GDM1 (cell line): Measurements from ENCODE around the gene A4GNT.
A peak's percentile ranks its signal among the peaks of the same experiment; 100 is the strongest.
"Not testable (repeated sequence)": the region's sequence is repeated elsewhere in the genome, so short reads cannot be mapped to it uniquely, and the experiment has no call there.

Experiments used
- DNase-seq: peaks from one replicate; lab custom pipeline; 2025; lab: John Stamatoyannopoulos, UW

Gene A4GNT

GRCh38 chr3:138132239-138132638 lies at the start of gene A4GNT:
Gene A4GNT, minus strand, starts transcription at chr3:138132390. Its CDS starts 1,134 bp downstream, at chr3:138131256.
- no peak for DNase-seq

DNA sequence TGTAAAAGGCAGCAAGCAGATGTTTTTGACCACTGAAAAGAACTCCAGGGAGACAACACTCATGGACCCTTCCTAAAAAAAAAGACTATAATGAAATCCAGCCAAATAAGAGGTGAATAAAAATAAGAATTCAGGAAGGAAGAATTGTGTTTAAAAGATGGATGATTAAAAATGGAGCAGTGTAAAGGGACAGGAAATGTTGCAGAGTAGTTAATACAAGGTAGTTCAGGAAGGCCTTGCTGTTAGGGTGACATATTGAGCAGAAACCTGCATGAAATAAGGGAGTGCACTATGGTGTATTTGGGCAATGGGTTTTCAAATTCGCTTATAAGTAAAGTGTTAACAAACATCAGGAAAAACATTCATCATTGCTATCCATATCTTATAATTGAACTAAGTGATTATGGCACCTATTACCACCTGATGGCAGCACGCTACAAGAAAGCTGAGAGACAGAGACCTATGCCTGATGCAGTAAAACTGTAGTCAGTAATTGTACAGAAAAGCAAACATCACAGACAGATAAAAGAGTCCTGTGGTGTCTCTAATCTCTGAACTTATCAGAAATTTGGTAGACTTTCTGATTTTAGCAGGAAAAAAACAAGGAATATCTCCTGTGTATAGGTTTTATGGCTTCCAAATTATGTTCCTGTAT lies 48.3 kb upstream of the A4GNT start:
- peak; percentile 12 for DNase-seq

- DNase-seq: peak; percentile 68
These were observed 42.4 kb upstream of the A4GNT start, which contains the start of gene DBR1 for GRCh38 chr3:138174421-138175131. Gene DBR1, minus strand, starts transcription at chr3:138174921. Its CDS starts 126 bp downstream, at chr3:138174795.

DNA sequence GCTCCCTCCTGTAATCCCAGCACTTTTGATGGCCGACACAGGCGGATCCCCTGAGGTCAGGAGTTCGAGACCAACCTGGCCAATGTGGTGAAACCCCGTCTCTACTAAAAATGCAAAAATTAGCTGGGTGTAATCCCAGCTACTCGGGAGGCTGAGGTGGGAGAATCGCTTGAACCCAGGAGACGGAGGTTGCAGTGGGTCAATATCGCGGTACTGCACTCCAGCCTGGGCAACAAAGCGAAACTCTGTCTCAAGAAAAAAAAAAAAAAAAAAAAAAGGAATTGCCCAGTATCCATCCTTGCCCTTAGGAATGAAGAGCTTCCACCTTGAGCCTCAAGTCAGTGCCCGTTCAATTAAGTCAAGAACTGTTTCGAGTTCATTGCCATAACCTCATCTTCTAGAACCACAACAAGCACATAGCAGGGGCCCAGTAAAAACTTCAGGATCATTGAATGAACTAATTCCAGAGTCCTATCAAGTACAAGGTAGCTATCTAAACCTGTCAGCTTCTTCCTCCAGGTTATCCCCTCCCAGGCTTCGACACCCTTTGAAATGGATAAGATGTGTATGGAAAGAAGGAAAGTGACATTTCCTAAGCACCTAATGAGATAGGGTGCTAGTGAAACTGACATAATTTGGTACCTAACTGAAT lies 41.7 kb upstream of the A4GNT start:
- DNase-seq: no peak

- DNase-seq: no peak
These were observed 40.4 kb upstream of the A4GNT start for GRCh38 chr3:138172625-138173024.

DNA sequence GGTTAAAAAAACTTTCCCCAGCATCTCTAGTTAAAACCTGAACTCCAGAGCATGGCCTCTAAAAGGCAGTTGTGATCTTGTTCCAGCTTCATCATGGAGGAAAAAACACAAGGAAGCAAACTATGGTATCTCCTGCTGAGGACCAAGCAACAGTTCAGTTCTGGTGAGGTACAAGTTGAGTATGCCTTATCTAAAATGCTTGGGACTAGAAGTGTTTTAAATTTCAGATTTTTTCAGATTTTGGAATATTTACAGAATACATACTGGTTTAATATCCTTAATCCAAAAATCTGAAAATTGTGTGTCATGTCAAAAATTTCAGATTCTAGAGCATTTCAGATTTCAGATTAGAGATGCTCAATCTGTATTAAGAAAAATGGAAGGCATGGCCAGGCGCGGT lies 32.9 kb upstream of the A4GNT start:
- no peak for DNase-seq

- DNase-seq: no peak
These were observed 25.6 kb upstream of the A4GNT start for GRCh38 chr3:138157743-138158142.

GRCh38 chr3:138154534-138154933 lies 22.3 kb upstream of the A4GNT start:
- DNase-seq: no peak

DNA sequence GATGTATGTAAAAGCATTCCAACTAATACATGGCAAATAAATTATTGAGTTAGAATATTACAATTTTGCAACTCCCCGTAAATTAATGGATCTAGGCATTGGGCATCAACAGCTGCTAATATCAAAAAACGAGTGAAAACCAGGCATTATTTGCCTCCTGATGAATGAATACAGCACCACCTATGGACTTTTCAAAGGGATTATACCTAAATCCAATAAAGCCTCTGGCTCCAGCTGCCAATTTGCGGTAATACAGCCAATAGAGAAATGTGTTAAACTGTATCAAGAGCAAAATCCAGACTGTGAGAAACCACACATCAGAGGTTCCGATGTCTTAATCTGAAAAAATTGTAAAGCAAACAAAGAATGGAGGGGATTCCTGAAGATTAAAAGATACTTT lies 16.3 kb upstream of the A4GNT start:
- DNase-seq: no peak

DNA sequence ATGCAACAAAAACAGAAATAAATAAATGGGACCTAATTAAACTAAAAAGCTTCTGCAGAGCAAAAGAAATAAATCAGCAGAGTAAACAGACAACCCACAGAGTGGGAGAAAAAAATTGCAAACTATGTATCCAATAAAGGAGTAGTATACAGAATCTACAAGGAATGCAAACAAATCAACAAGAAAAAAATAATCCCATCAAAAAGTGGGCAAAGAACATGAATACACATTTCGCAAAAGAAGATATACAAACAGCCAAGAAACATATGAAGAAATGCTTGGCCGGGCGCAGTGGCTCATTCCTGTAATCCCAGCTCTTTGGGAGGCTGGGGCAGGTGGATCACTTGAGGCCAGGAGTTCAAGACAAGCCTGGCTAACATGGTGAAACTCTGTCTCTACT lies 10.0 kb upstream of the A4GNT start:
- DNase-seq: not testable (repeated sequence)

- no peak for DNase-seq
These were observed 8.8 kb upstream of the A4GNT start for GRCh38 chr3:138140940-138141339.

DNA sequence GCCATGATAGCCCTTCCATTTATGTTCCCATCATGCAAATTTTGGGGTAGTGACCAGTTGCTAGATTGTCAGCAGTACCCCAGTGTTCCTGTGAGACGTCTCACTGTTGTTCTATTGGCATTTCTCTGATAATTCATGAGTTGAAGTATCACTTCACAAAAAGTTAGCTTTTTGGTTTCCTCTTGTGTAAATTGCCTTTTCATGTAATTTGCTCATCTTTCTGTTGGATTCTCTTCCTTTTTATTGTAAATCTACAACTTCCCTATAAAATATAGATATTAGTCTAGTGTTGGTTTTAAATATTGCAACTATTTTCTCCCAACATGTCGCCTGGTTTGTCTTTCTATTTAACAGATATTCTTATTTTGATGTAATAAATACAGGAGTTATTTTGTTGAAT lies 7.5 kb upstream of the A4GNT start:
- DNase-seq: no peak

GRCh38 chr3:138137861-138138260 lies 5.7 kb upstream of the A4GNT start:
- no peak for DNase-seq

- no peak for DNase-seq
These were observed 4.0 kb upstream of the A4GNT start for GRCh38 chr3:138136201-138136600.

GRCh38 chr3:138135833-138136194 lies 3.6 kb upstream of the A4GNT start:
- DNase-seq: no peak

DNA sequence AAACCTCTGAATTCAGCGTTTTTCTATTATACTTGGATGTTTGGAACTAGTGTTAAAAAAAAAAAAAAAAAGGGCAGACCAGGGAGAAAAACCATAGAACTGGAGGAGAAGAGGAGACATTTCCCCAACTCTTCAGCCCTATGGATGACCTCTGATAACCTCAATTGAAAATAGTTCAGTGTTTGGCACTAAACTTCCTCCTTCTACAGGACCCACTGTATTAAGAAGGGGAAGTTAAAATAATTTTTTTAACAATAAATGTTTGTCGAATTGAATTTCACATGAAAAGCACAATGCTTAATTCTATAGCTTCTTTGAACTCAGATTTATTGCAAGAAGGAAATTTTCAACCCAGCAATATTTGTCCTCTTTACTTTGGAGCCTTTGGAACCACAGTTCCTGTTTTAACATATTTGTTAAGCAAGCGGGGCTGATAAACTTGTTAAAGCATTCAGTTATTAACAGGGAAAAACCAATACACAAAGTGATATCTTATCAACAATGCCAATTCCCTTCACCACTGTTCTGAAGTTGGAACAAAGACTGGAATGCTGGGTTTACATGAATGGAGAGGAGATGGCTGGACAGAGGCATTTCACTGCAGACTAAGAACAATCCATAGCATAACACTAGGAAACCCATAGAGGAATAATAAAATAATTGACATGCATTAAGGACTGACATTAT lies 3.1 kb upstream of the A4GNT start:
- DNase-seq: peak; percentile 21

DNA sequence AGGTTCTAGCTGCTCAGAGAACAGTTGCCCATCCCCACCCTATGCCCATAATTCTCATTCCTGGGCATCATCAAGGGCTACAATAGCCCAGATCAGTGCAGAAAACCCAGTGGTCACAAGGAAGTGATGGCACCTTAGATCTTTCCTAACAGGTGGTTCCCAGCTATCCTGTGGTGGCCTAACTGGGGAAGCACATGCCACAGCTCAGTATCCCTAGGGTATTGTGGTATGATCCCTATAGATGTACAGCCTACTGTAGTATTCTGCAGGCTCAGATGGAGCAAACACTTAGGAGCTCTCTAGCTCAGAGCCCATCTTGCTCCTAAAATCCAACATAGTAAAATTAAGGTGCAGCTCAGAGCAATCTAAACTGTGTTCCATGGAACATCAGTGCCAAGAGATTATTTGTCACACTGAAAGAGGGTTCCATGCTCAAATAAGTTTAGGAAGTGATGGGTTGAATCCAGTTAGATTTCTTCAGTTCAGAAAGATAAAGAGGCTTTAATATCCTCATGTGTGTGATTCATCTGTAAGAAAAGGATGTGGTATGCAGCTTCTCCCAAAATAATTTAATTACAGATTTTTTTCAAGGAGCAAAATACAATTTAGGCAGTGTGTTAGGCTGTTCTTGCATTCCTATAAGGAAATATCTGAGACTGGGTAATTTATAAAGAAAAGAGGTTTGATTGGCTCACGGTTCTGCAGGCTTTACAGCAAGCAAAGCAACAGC lies 4.4 kb downstream of the A4GNT start:
- no peak for DNase-seq

- peak; percentile 23 for DNase-seq
These were observed 6.5 kb downstream of the A4GNT start for GRCh38 chr3:138125548-138126221.

GRCh38 chr3:138124706-138125355 lies 7.4 kb downstream of the A4GNT start:
- no peak for DNase-seq

- no peak for DNase-seq
These were observed 8.0 kb downstream of the A4GNT start for GRCh38 chr3:138124188-138124587.

- DNase-seq: no peak
These were observed 12.8 kb downstream of the A4GNT start for GRCh38 chr3:138119423-138119766.
